Sigmoid colon (tissue), 4 donors: ENCODE measurements around the gene MRPL36.

Experiments used
- CTCF ChIP-seq, 4 experiments: fragments of 450-650 bp in 3 of 4; fragments of 200-600 bp in 1 of 4; IDR thresholded peaks; one replicate each; pipeline ENCODE4 v1.5.1; 2016 to 2019; ENCODE audit warnings: antibody characterized with exemption in 4 of 4, mild to moderate bottlenecking in 3 of 4, moderate library complexity in 2 of 4
- POLR2AphosphoS5 ChIP-seq, 4 donors: sonication (generic); formaldehyde crosslinking; IDR thresholded peaks; one replicate each; pipeline ENCODE4 v1.6.1; 2017; ENCODE audit warnings: antibody characterized with exemption in 4 of 4

- no peak for TF ChIP-seq CTCF (IDR thresholded peaks at IDR 0.05)
- TF ChIP-seq POLR2AphosphoS5 (IDR thresholded peaks at IDR 0.05), result no peak
These were observed 41.1 kb downstream of the MRPL36 start for GRCh38 chr5:1758574-1758973.
